HCT116 (cell line): ENCODE data around the gene IRAK2. TPM values are rescaled to one million over a fixed set of nuclear protein-coding genes. Genes with fewer than 3 reads are reported as not detected.

Source experiments
- ATAC-seq: fragments of 200-7000 bp; cut with Tn5 transposase; 2 replicates; pipeline ENCODE4 v1.9.1; 2020; ENCODE audit warnings: mild to moderate bottlenecking, moderate library complexity
- BruUV-seq: library from RNA; stranded (reverse); fragments of 400-500 nt; replicated peaks from 2 replicates; lab custom pipeline; 2021; lab: Mats Ljungman, UMichigan
- CTCF ChIA-PET: fragments of 300-600 bp; sonication (Branson Sonifier 250); formaldehyde crosslinking; loops from one replicate; lab custom pipeline; 2021; ENCODE audit warnings: antibody characterized with exemption; lab: Charles Lee
- POLR2A ChIA-PET: fragments of 300-600, 350-600 bp; sonication (Branson Sonifier 250); formaldehyde crosslinking; loops from one replicate; lab custom pipeline; 2021; ENCODE audit warnings: antibody characterized with exemption; lab: Charles Lee
- RAD21 ChIA-PET, 2 experiments: fragments of 300-600 bp; sonication (Branson Sonifier 250); formaldehyde crosslinking; loops; one replicate each; lab custom pipeline; 2023; ENCODE audit warnings: low total read pairs in 2 of 2; ENCODE audit not compliant: uncharacterized antibody in 2 of 2, unreplicated experiment in 2 of 2, low non-redundant PET in 1 of 2; lab: Charles Lee
- DNase-seq: peaks from one replicate; pipeline ENCODE4 v3.0.0-alpha.2; 2010; ENCODE audit warnings: low read depth, low spot score
- H2AFZ ChIP-seq: fragments of 200-600 bp; shearing (Covaris generic), sonication (generic); 2 replicates; pipeline ENCODE4 v1.6.1; 2017; ENCODE audit warnings: low read depth, mixed run types, mixed read lengths, antibody characterized with exemption, low read length; ENCODE audit not compliant: poor library complexity, severe bottlenecking
- H3K27ac ChIP-seq: 2 replicates; pipeline ENCODE4 v1.5.1; 2012; ENCODE audit warnings: low read depth, low read length
- H3K27me3 ChIP-seq: fragments of 200-600 bp; sonication (generic); 2 replicates; pipeline ENCODE4 v1.6.1; 2016; ENCODE audit warnings: mixed run types, low read length, mixed read lengths; ENCODE audit not compliant: insufficient read depth
- H3K36me3 ChIP-seq, 2 experiments: fragments of 200-500 bp in 1 of 2; fragments of 200-600 bp in 1 of 2; sonication (Bioruptor generic) in 1 of 2; sonication (generic) in 1 of 2; 2 replicates each; pipeline versions ENCODE4 v1.5.1 to v1.6.1; 2014 to 2016; ENCODE audit warnings: low read length in 2 of 2, inconsistent platforms in 1 of 2, mixed read lengths in 1 of 2, mixed run types in 1 of 2; ENCODE audit not compliant: insufficient read depth in 2 of 2, control insufficient read depth in 1 of 2
- H3K4me1 ChIP-seq, 2 experiments: fragments of 200-600 bp in 1 of 2; sonication (generic) in 1 of 2; 2 replicates each; pipeline versions ENCODE4 v1.5.1 to v1.6.1; 2012 to 2017; ENCODE audit warnings: low read length in 2 of 2, inconsistent platforms in 1 of 2, mild to moderate bottlenecking in 1 of 2, mixed read lengths in 1 of 2, mixed run types in 1 of 2, moderate library complexity in 1 of 2; ENCODE audit not compliant: insufficient read depth in 2 of 2, control insufficient read depth in 1 of 2
- H3K4me2 ChIP-seq: fragments of 200-600 bp; sonication (generic); 2 replicates; pipeline ENCODE4 v1.6.1; 2017; ENCODE audit warnings: mixed run types, low read length, mixed read lengths
- H3K4me3 ChIP-seq, 2 experiments: fragments of 200-600 bp in 1 of 2; sonication (generic) in 1 of 2; replicated peaks in 1 of 2; 2 replicates each; pipeline ENCODE4 v1.5.1; 2011 to 2016; ENCODE audit warnings: low read length in 2 of 2, control low read depth in 1 of 2, low read depth in 1 of 2, mild to moderate bottlenecking in 1 of 2, mixed read lengths in 1 of 2, mixed run types in 1 of 2
- H3K79me2 ChIP-seq: fragments of 200-600 bp; sonication (generic); 2 replicates; pipeline ENCODE4 v1.6.1; 2017; ENCODE audit warnings: mild to moderate bottlenecking, mixed run types, low read length, moderate library complexity, mixed read lengths; ENCODE audit not compliant: insufficient read depth
- H3K9ac ChIP-seq: fragments of 200-600 bp; sonication (generic); 2 replicates; pipeline ENCODE4 v1.6.1; 2016; ENCODE audit warnings: low read length, mixed read lengths
- H3K9me2 ChIP-seq: fragments of 200-600 bp; sonication (generic), shearing (Covaris generic); 2 replicates; pipeline ENCODE4 v1.6.1; 2017; ENCODE audit warnings: mixed run types, mild to moderate bottlenecking, moderate library complexity; ENCODE audit not compliant: insufficient read depth
- H3K9me3 ChIP-seq, 2 experiments: fragments of 200-500 bp in 1 of 2; fragments of 200-600 bp in 1 of 2; sonication (Bioruptor generic) in 1 of 2; sonication (generic) in 1 of 2; 2 replicates each; pipeline ENCODE4 v1.6.1; 2014 to 2017; ENCODE audit warnings: low read length in 2 of 2, mixed read lengths in 2 of 2, inconsistent platforms in 1 of 2, low read depth in 1 of 2, mild to moderate bottlenecking in 1 of 2, mixed run types in 1 of 2, moderate library complexity in 1 of 2; ENCODE audit not compliant: control insufficient read depth in 1 of 2, insufficient read depth in 1 of 2
- H4K20me1 ChIP-seq: fragments of 200-600 bp; sonication (generic), shearing (Covaris generic); 2 replicates; pipeline ENCODE4 v1.6.1; 2017; ENCODE audit warnings: mixed run types, mild to moderate bottlenecking, moderate library complexity; ENCODE audit not compliant: insufficient read depth
- CBX3 ChIP-seq: IDR thresholded peaks from 2 replicates; pipeline ENCODE4 v1.6.1; 2012; ENCODE audit warnings: low read depth
- FOSL1 ChIP-seq: IDR thresholded peaks from 2 replicates; pipeline ENCODE4 v1.6.1; 2012; ENCODE audit warnings: low read depth
- JUND ChIP-seq: IDR thresholded peaks from 2 replicates; pipeline ENCODE4 v1.6.1; 2012
- POLR2AphosphoS5 ChIP-seq: IDR thresholded peaks from 2 replicates; pipeline ENCODE4 v1.6.1; 2011; ENCODE audit warnings: mild to moderate bottlenecking, low read depth, low read length, moderate library complexity
- RAD21 ChIP-seq: IDR thresholded peaks from 2 replicates; pipeline ENCODE4 v1.6.1; 2012; ENCODE audit warnings: low read depth, mild to moderate bottlenecking
- SIN3A ChIP-seq: IDR thresholded peaks from 2 replicates; pipeline ENCODE4 v1.6.1; 2012; ENCODE audit warnings: low read depth
- SRF ChIP-seq: IDR thresholded peaks from 2 replicates; pipeline ENCODE4 v1.6.1; 2012; ENCODE audit warnings: low read depth
- YY1 ChIP-seq: IDR thresholded peaks from 2 replicates; pipeline ENCODE4 v1.6.1; 2011; ENCODE audit warnings: low read length, low read depth, moderate library complexity, mild to moderate bottlenecking; ENCODE audit not compliant: insufficient replicate concordance; ENCODE audit errors: extremely low read depth
- ZBTB33 ChIP-seq: IDR thresholded peaks from 2 replicates; pipeline ENCODE4 v1.6.1; 2011; ENCODE audit warnings: mild to moderate bottlenecking, low read length, moderate library complexity; ENCODE audit not compliant: insufficient replicate concordance; ENCODE audit errors: extremely low read depth
- ZFX ChIP-seq: fragments of 450-650 bp; IDR thresholded peaks from 2 replicates; pipeline ENCODE4 v1.6.1; 2017
- ZNF274 ChIP-seq: fragments of 200-500 bp; sonication (Bioruptor generic); IDR thresholded peaks from 2 replicates; pipeline ENCODE4 v1.6.1; 2014; ENCODE audit warnings: mild to moderate bottlenecking, low read depth, low read length, inconsistent platforms
- intact Hi-C: fragments of 100-400 bp; cut with micrococcal nuclease; formaldehyde crosslinking; loops from 2 replicates; pipeline ENCODE4 v1.10.0; 2022
- total RNA-seq: library from RNA; stranded (reverse); gene quantifications from one replicate; pipeline ENCODE4 v1.2.1, GENCODE V29; 2021; ENCODE audit not compliant: unreplicated experiment

Gene IRAK2
- total RNA-seq, 1 experiment from 2014 or later: 3.6 TPM

GRCh38 chr3:10259036-10259435 lies 94.3 kb downstream of the IRAK2 start:
- ChIA-PET RAD21 (no interaction called here), POLR2A (no interaction called here), CTCF (no interaction called here)
- no TSS peak for BruUV-seq
- Histone ChIP-seq H3K79me2 (peaks cover 83% of the 10 kb centered on the region), H3K36me3 (peaks cover 16 to 33% of the 10 kb centered on the region in 2 experiments; a peak in 3 of 4 replicates), H3K4me1 (peaks cover 7% of the 10 kb centered on the region in 2 experiments), H3K4me3 (no peak overlapping the region), H3K27me3 (no peaks in the 10 kb centered on the region), H3K9ac (no peak overlapping the region), H2AFZ (no peak overlapping the region), H3K4me2 (no peak overlapping the region), H3K9me3 (no peaks in the 10 kb centered on the region), H3K27ac (no peak overlapping the region), H3K9me2 (no peaks in the 10 kb centered on the region), H4K20me1 (peaks cover 7% of the 10 kb centered on the region; the same call in 1 of the 2 replicates)
- ATAC-seq (no peak), DNase-seq (no peak)
- intact Hi-C loops: no loop called here
- TF ChIP-seq ZNF274 (no peak), POLR2AphosphoS5 (no peak), FOSL1 (no peak), CBX3 (no peak), JUND (no peak), RAD21 (no peak), SIN3A (no peak), YY1 (no peak), ZFX (no peak), SRF (no peak), ZBTB33 (no peak)
